Kidney glomerular epithelial cell (primary cell): Measurements from ENCODE around the gene CDK5R2.

Experiments used
- DNase-seq: peaks from one replicate; lab custom pipeline; 2025; lab: John Stamatoyannopoulos, UW

CDK5R2 gene

GRCh38 chr2:219002395-219003266 lies 43.2 kb downstream of the CDK5R2 start:
- no peak for DNase-seq

GRCh38 chr2:219003267-219003634 lies 43.8 kb downstream of the CDK5R2 start:
- no peak for DNase-seq

- DNase-seq, result no peak
These were observed 44.5 kb downstream of the CDK5R2 start for GRCh38 chr2:219003979-219004378.

GRCh38 chr2:219009294-219009693 lies 49.8 kb downstream of the CDK5R2 start:
- no peak for DNase-seq

- no peak for DNase-seq
These were observed 50.8 kb downstream of the CDK5R2 start for GRCh38 chr2:219010162-219010756.

- no peak for DNase-seq
These were observed 51.4 kb downstream of the CDK5R2 start for GRCh38 chr2:219010873-219011272.
